Measurements from ENCODE around the gene PSMC3.

PSMC3 gene

GRCh38 chr11:47443817-47444216 is 17.6 kb upstream of the PSMC3 start:
- H3K27ac ChIP-seq (ENCODE audit: insufficient read depth, low read depth, low read length, poor library complexity, severe bottlenecking) = no peak overlapping the region
- 85 to 96% methylated on average over 3 of the region's 3 CpGs for WGBS, 2 experiments
- H3K36me3 ChIP-seq (ENCODE audit: control insufficient read depth, insufficient read depth, low read length) = no peaks in the 10 kb centered on the region
- H3K9me3 ChIP-seq (ENCODE audit: control insufficient read depth, low read length) = no peaks in the 10 kb centered on the region
- H3K4me3 ChIP-seq (ENCODE audit: insufficient read depth, low read depth, low read length) = no peak overlapping the region
- H3K27me3 ChIP-seq (ENCODE audit: control insufficient read depth, insufficient read depth, low read length, poor library complexity, severe bottlenecking) = no peaks in the 10 kb centered on the region
- no peaks in the 10 kb centered on the region for H3K4me1 ChIP-seq (ENCODE audit: control insufficient read depth, insufficient read depth, low read length)

GRCh38 chr11:47443028-47443700 is 16.9 kb upstream of the PSMC3 start:
- no peak overlapping the region for H3K4me3 ChIP-seq (ENCODE audit: insufficient read depth, low read depth, low read length)
- WGBS, 2 experiments = 90% methylated on average over 12 of the region's 12 CpGs
- H3K9me3 ChIP-seq (ENCODE audit: control insufficient read depth, low read length) = no peaks in the 10 kb centered on the region
- no peaks in the 10 kb centered on the region for H3K4me1 ChIP-seq (ENCODE audit: control insufficient read depth, insufficient read depth, low read length)
- no peaks in the 10 kb centered on the region for H3K27me3 ChIP-seq (ENCODE audit: control insufficient read depth, insufficient read depth, low read length, poor library complexity, severe bottlenecking)
- no peaks in the 10 kb centered on the region for H3K36me3 ChIP-seq (ENCODE audit: control insufficient read depth, insufficient read depth, low read length)
- H3K27ac ChIP-seq (ENCODE audit: insufficient read depth, low read depth, low read length, poor library complexity, severe bottlenecking) = no peak overlapping the region

DNA sequence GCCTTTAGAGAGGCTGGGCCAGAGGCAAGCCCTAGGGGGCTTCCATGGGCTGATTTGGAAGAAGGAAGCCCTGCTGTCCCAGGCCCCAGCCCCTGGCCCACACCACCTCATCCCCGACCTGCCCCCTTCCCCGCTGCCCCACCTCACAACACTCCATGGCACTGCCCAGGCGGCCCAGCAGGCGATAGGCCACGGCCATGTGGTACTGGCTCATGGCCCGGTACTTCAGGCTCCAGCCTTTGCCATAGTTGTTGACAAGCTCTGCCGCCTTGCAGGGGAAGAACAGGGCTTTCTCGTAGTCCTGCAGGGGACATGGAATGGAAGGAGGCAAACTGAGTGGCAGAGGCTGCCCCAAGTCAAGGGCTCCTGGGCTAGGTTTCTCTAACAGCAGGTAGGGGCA is 16.3 kb upstream of the PSMC3 start:
- no peaks in the 10 kb centered on the region for H3K9me3 ChIP-seq (ENCODE audit: control insufficient read depth, low read length)
- no peak overlapping the region for H3K4me3 ChIP-seq (ENCODE audit: insufficient read depth, low read depth, low read length)
- no peak overlapping the region for H3K27ac ChIP-seq (ENCODE audit: insufficient read depth, low read depth, low read length, poor library complexity, severe bottlenecking)
- H3K27me3 ChIP-seq (ENCODE audit: control insufficient read depth, insufficient read depth, low read length, poor library complexity, severe bottlenecking) = no peaks in the 10 kb centered on the region
- no peaks in the 10 kb centered on the region for H3K36me3 ChIP-seq (ENCODE audit: control insufficient read depth, insufficient read depth, low read length)
- no peaks in the 10 kb centered on the region for H3K4me1 ChIP-seq (ENCODE audit: control insufficient read depth, insufficient read depth, low read length)
- WGBS, 2 experiments = 91 to 94% methylated on average over 8 of the region's 8 CpGs

- Histone ChIP-seq H3K27me3 (ENCODE audit: control insufficient read depth, insufficient read depth, low read length, poor library complexity, severe bottlenecking) (no peaks in the 10 kb centered on the region), H3K9me3 (ENCODE audit: control insufficient read depth, low read length) (no peaks in the 10 kb centered on the region), H3K27ac (ENCODE audit: insufficient read depth, low read depth, low read length, poor library complexity, severe bottlenecking) (no peak overlapping the region), H3K4me3 (ENCODE audit: insufficient read depth, low read depth, low read length) (no peak overlapping the region), H3K4me1 (ENCODE audit: control insufficient read depth, insufficient read depth, low read length) (no peaks in the 10 kb centered on the region), H3K36me3 (ENCODE audit: control insufficient read depth, insufficient read depth, low read length) (no peaks in the 10 kb centered on the region)
- WGBS, 2 experiments = 89 to 92% methylated on average over 12 of the region's 12 CpGs
Measured at GRCh38 chr11:47441421-47441820, 15.2 kb upstream of the PSMC3 start.

DNA sequence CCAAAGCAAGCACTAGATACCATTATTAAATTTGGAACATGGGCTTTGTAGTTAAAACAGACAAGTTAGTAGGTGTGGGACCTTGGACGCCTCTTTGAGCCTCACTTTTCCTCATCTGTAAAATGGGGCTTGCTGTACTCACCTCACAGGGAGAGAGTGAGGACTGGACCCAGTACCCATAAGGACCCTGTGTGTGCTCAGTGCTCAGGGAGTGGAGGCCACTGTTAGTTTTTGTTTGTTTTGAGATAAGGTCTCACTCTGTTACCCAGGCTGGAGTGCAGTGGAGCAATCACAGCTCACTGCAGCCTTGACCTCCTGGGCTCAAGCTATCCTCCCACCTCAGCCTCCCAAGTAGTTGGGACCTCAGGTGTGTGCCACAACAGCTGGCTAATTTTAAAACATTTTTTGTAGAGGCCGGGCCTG is 13.8 kb upstream of the PSMC3 start:
- H3K27me3 ChIP-seq (ENCODE audit: control insufficient read depth, insufficient read depth, low read length, poor library complexity, severe bottlenecking) = no peaks in the 10 kb centered on the region
- H3K27ac ChIP-seq (ENCODE audit: insufficient read depth, low read depth, low read length, poor library complexity, severe bottlenecking) = no peak overlapping the region
- 60 to 69% methylated on average over 2 of the region's 2 CpGs for WGBS, 2 experiments
- no peak overlapping the region for H3K4me3 ChIP-seq (ENCODE audit: insufficient read depth, low read depth, low read length)
- H3K36me3 ChIP-seq (ENCODE audit: control insufficient read depth, insufficient read depth, low read length) = no peaks in the 10 kb centered on the region
- no peaks in the 10 kb centered on the region for H3K9me3 ChIP-seq (ENCODE audit: control insufficient read depth, low read length)
- no peaks in the 10 kb centered on the region for H3K4me1 ChIP-seq (ENCODE audit: control insufficient read depth, insufficient read depth, low read length)

DNA sequence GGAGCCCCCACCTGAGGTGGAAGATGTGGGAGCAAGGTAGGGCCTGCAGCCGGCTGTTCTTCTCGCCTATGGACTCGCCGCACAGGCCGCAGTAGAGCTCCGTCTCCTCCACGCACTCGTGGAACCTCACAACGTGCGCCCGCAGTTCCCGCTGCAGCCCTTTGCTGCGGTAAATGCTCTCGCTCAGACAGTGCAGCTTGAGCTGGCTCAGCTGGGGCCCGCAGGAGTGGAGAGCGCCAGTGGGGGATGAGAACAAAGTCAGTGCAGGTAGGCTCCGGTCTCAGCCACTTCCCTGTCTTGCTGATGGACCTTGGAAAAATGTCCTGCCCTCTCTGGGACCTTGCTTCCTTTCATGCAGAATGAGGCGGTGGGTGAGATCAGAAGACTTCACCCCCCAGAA is 12.5 kb upstream of the PSMC3 start:
- Histone ChIP-seq H3K27me3 (ENCODE audit: control insufficient read depth, insufficient read depth, low read length, poor library complexity, severe bottlenecking) (no peaks in the 10 kb centered on the region), H3K27ac (ENCODE audit: insufficient read depth, low read depth, low read length, poor library complexity, severe bottlenecking) (no peak overlapping the region), H3K4me1 (ENCODE audit: control insufficient read depth, insufficient read depth, low read length) (no peaks in the 10 kb centered on the region), H3K9me3 (ENCODE audit: control insufficient read depth, low read length) (no peaks in the 10 kb centered on the region), H3K36me3 (ENCODE audit: control insufficient read depth, insufficient read depth, low read length) (no peaks in the 10 kb centered on the region), H3K4me3 (ENCODE audit: insufficient read depth, low read depth, low read length) (no peak overlapping the region)
- WGBS, 2 experiments = 90% methylated on average over 18 of the region's 18 CpGs

- Histone ChIP-seq H3K4me1 (ENCODE audit: control insufficient read depth, insufficient read depth, low read length) (no peaks in the 10 kb centered on the region), H3K9me3 (ENCODE audit: control insufficient read depth, low read length) (no peaks in the 10 kb centered on the region), H3K27me3 (ENCODE audit: control insufficient read depth, insufficient read depth, low read length, poor library complexity, severe bottlenecking) (no peaks in the 10 kb centered on the region), H3K4me3 (ENCODE audit: insufficient read depth, low read depth, low read length) (no peak overlapping the region), H3K36me3 (ENCODE audit: control insufficient read depth, insufficient read depth, low read length) (no peaks in the 10 kb centered on the region), H3K27ac (ENCODE audit: insufficient read depth, low read depth, low read length, poor library complexity, severe bottlenecking) (no peak overlapping the region)
- 84 to 88% methylated on average over 15 to 16 of the region's 16 CpGs for WGBS, 2 experiments
Measured at GRCh38 chr11:47437746-47438418, 11.6 kb upstream of the PSMC3 start.

DNA sequence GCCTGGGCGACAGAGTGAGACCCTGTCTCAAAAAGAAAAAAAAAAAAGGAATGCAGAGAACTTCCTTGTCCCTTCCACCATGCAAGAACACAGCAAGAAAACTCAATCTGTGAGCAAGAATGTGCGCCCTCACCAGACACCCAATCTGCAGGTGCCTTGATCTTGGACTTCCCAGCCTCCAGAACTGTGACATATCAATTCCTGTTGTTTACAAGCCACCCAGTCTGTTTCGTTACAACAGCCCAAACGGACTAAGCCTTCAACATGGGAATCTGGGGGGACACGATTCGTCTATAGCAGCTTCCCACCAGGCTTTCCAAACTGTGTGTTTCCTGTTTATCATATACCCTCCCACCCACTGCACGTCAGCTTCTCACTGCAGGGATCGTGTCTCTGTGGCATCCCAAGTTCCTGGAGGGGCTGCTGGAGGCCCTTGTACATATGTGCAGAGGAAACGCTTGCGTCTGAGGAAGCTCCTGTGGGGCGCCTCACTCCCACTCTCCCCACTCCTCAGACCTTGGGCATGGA is 11.0 kb upstream of the PSMC3 start:
- H3K27ac ChIP-seq (ENCODE audit: insufficient read depth, low read depth, low read length, poor library complexity, severe bottlenecking) = no peak overlapping the region
- no peaks in the 10 kb centered on the region for H3K4me1 ChIP-seq (ENCODE audit: control insufficient read depth, insufficient read depth, low read length)
- no peaks in the 10 kb centered on the region for H3K36me3 ChIP-seq (ENCODE audit: control insufficient read depth, insufficient read depth, low read length)
- H3K27me3 ChIP-seq (ENCODE audit: control insufficient read depth, insufficient read depth, low read length, poor library complexity, severe bottlenecking) = no peaks in the 10 kb centered on the region
- H3K9me3 ChIP-seq (ENCODE audit: control insufficient read depth, low read length) = no peaks in the 10 kb centered on the region
- WGBS, 2 experiments = 94 to 97% methylated on average over 11 of the region's 11 CpGs
- H3K4me3 ChIP-seq (ENCODE audit: insufficient read depth, low read depth, low read length) = no peak overlapping the region

DNA sequence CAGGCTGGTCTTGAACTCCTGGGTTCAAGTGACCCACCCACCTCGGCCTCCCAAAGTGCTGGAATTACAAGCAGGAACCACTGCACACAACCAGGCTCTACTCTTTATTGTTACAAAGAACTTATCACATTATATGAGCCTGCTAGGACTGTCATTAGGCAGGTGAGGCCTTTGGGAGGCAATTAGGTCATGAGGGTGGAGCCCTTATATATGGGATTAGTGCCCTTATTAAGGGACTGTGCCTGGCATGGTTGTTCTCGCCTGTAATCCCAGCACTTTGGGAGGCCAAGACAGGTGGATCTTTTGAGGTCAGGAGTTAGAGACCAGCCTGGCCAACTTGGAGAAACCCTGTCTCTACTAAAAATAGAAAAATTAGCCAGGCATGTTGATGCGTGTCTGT is 10.5 kb upstream of the PSMC3 start:
- Histone ChIP-seq H3K27me3 (ENCODE audit: control insufficient read depth, insufficient read depth, low read length, poor library complexity, severe bottlenecking) (no peaks in the 10 kb centered on the region), H3K4me1 (ENCODE audit: control insufficient read depth, insufficient read depth, low read length) (no peaks in the 10 kb centered on the region), H3K9me3 (ENCODE audit: control insufficient read depth, low read length) (no peaks in the 10 kb centered on the region), H3K36me3 (ENCODE audit: control insufficient read depth, insufficient read depth, low read length) (no peaks in the 10 kb centered on the region), H3K4me3 (ENCODE audit: insufficient read depth, low read depth, low read length) (no peak overlapping the region), H3K27ac (ENCODE audit: insufficient read depth, low read depth, low read length, poor library complexity, severe bottlenecking) (no peak overlapping the region)
- 94 to 96% methylated on average over 3 of the region's 3 CpGs for WGBS, 2 experiments

GRCh38 chr11:47435687-47436086 is 9.4 kb upstream of the PSMC3 start:
- no peaks in the 10 kb centered on the region for H3K36me3 ChIP-seq (ENCODE audit: control insufficient read depth, insufficient read depth, low read length)
- no peaks in the 10 kb centered on the region for H3K27me3 ChIP-seq (ENCODE audit: control insufficient read depth, insufficient read depth, low read length, poor library complexity, severe bottlenecking)
- no peak overlapping the region for H3K27ac ChIP-seq (ENCODE audit: insufficient read depth, low read depth, low read length, poor library complexity, severe bottlenecking)
- WGBS, 2 experiments = 88 to 93% methylated on average over 3 of the region's 3 CpGs
- H3K9me3 ChIP-seq (ENCODE audit: control insufficient read depth, low read length) = no peaks in the 10 kb centered on the region
- H3K4me3 ChIP-seq (ENCODE audit: insufficient read depth, low read depth, low read length) = no peak overlapping the region
- no peaks in the 10 kb centered on the region for H3K4me1 ChIP-seq (ENCODE audit: control insufficient read depth, insufficient read depth, low read length)
